ENCODE results near the gene KIF2C. TPM values are rescaled to one million over a fixed set of nuclear protein-coding genes. Genes with fewer than 3 reads are reported as not detected.
A peak's percentile ranks its signal among the peaks of the same experiment; 100 is the strongest.
"Not testable (repeated sequence)": the region's sequence is repeated elsewhere in the genome, so short reads cannot be mapped to it uniquely, and the experiment has no call there.

The KIF2C gene
- total RNA-seq, 1 donor from 2014 or later = 28.7 TPM

DNA sequence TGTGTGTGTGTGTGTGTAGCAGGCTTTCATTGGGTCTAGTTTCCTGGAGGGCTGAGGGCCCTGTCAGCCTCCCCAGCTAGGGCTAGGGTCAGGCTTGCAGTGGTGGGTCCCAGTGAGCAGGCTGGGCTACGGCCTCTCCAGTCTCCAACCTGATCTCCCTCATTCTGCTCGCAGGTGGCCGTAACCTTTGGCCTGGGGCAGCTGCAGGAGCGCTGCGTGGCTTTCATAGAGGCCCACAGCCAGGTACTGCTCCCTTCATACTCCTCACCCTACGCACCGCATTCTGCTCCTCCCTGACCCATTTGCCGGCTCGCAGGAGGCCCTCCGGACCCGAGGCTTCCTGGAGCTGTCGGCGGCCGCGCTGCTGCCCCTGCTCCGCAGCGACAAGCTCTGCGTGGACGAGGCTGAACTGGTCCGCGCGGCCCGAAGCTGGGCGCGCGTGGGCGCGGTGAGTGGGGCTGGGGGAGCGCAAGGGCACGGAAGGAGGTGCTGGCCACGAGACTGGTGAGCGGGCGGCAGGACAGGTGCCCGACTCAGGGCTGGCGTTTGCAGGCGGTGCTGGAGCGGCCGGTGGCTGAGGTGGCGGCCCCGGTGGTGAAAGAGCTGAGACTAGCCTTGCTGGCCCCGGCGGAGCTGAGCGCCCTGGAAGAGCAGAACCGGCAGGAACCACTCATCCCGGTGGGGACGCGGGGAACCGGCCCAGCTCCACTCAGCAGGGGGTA is 73.3 kb downstream of the KIF2C start:
- H3K36me3 Mint-ChIP-seq (ENCODE audit: insufficient read depth) = peaks cover 9% of the 10 kb centered on the region
- TF ChIP-seq CTCF (IDR thresholded peaks at IDR 0.05; ENCODE audit: unreplicated experiment) = no peak
- peaks cover 34% of the 10 kb centered on the region for H3K4me1 Mint-ChIP-seq (ENCODE audit: low read depth)
- DNase-seq (ENCODE audit: low spot score, unreplicated experiment) = no peak
- peak overlapping the region; percentile 42 for H3K4me3 Mint-ChIP-seq (ENCODE audit: low read depth)
- H3K27me3 Mint-ChIP-seq = no peaks in the 10 kb centered on the region
- H3K27ac Mint-ChIP-seq = no peak overlapping the region
- no peaks in the 10 kb centered on the region for H3K9me3 Mint-ChIP-seq (ENCODE audit: low read depth)

- H3K27ac Mint-ChIP-seq; DNase-seq (ENCODE audit: low spot score, unreplicated experiment); H3K27me3 Mint-ChIP-seq; H3K9me3 Mint-ChIP-seq (ENCODE audit: low read depth); H3K36me3 Mint-ChIP-seq (ENCODE audit: insufficient read depth); H3K4me3 Mint-ChIP-seq (ENCODE audit: low read depth): not testable (repeated sequence)
- peaks cover 26% of the 10 kb centered on the region for H3K4me1 Mint-ChIP-seq (ENCODE audit: low read depth)
Observed at GRCh38 chr1:44815926-44816325, 76.3 kb downstream of the KIF2C start.

DNA sequence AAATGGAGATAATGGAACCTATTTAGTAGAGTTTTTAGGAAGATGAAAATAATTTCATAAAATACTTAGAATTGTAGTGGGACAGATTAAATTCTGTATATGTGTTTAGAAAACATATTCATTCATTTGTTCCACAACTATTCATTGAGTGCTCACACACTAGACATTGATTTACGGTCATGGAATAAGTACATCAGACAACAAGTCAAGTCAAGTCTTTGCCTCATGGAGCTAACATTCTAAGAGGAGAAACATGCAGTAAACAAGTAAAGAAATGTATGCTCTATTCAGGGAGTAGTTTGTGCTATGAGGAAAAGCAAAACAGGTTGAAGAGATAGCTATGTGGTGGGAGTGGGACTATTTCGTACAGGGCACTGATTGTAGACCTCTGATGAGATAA is 77.7 kb downstream of the KIF2C start:
- no peak for TF ChIP-seq CTCF (IDR thresholded peaks at IDR 0.05; ENCODE audit: unreplicated experiment)
- no peak for DNase-seq (ENCODE audit: low spot score, unreplicated experiment)
- no peaks in the 10 kb centered on the region for H3K27me3 Mint-ChIP-seq
- H3K36me3 Mint-ChIP-seq (ENCODE audit: insufficient read depth) = peaks cover 9% of the 10 kb centered on the region
- no peaks in the 10 kb centered on the region for H3K9me3 Mint-ChIP-seq (ENCODE audit: low read depth)
- H3K4me3 Mint-ChIP-seq (ENCODE audit: low read depth) = no peak overlapping the region
- H3K27ac Mint-ChIP-seq = peak overlapping the region; percentile 49
- H3K4me1 Mint-ChIP-seq (ENCODE audit: low read depth) = peaks cover 22% of the 10 kb centered on the region

Other genes starting within 250 kb of the KIF2C start
- 11.8 and 13.9 TPM in 2 replicates for gene TMEM53, start 65.4 kb upstream of the KIF2C start, total RNA-seq
- 14.9 and 15.0 TPM in 2 replicates for gene ARMH1, start 65.1 kb upstream of the KIF2C start, total RNA-seq
- gene RNU5D-1, start 8.7 kb upstream of the KIF2C start, total RNA-seq = not detected in 2 replicates
- 1,808 and 1,842 TPM in 2 replicates for gene RPS8, start 35.7 kb downstream of the KIF2C start, total RNA-seq
- gene BEST4, start 48.3 kb downstream of the KIF2C start, total RNA-seq = 2.1 and 2.4 TPM in 2 replicates
- gene PLK3, start 60.5 kb downstream of the KIF2C start, total RNA-seq = 11.8 and 13.3 TPM in 2 replicates
- 0.55 and 0.79 TPM in 2 replicates for gene DYNLT4, start 67.5 kb downstream of the KIF2C start, total RNA-seq
- gene BTBD19, start 68.7 kb downstream of the KIF2C start, total RNA-seq = 26.7 and 27.5 TPM in 2 replicates
- 2.9 and 3.0 TPM in 2 replicates for gene PTCH2, start 103.4 kb downstream of the KIF2C start, total RNA-seq
- 20.1 and 21.0 TPM in 2 replicates for gene EIF2B3, start 246.8 kb downstream of the KIF2C start, total RNA-seq

All from progenitor cell of endocrine pancreas (in vitro differentiated cells).